Vagina (tissue), 2 donors: ENCODE data around the gene PTPRK.

Experiments
- CTCF ChIP-seq, 3 experiments: fragments of 450-650 bp in 2 of 3; fragments of 200-600 bp in 1 of 3; sonication (generic) in 1 of 3; IDR thresholded peaks; one replicate each; pipeline ENCODE4 v1.5.1; 2017 to 2019; ENCODE audit warnings: antibody characterized with exemption in 3 of 3, mild to moderate bottlenecking in 2 of 3, moderate library complexity in 2 of 3
- POLR2A ChIP-seq, 2 donors: fragments of 450-650 bp; IDR thresholded peaks; one replicate each; pipeline ENCODE4 v1.6.1; 2017; ENCODE audit warnings: antibody characterized with exemption in 2 of 2, mild to moderate bottlenecking in 2 of 2, moderate library complexity in 2 of 2
- POLR2AphosphoS5 ChIP-seq, 2 donors: sonication (generic); formaldehyde crosslinking; IDR thresholded peaks; one replicate each; pipeline ENCODE4 v1.9.0; 2017; ENCODE audit warnings: antibody characterized with exemption in 2 of 2, mild to moderate bottlenecking in 2 of 2, low read depth in 1 of 2; ENCODE audit not compliant: insufficient read depth in 1 of 2

GRCh38 chr6:128129679-128130078, 390.7 kb downstream of the PTPRK start:
- TF ChIP-seq CTCF (IDR thresholded peaks at IDR 0.05) = no peak
- TF ChIP-seq POLR2AphosphoS5 (IDR thresholded peaks at IDR 0.05; ENCODE audit: insufficient read depth in 1 of 2, low read depth in 1 of 2) = no peak
- TF ChIP-seq POLR2A (IDR thresholded peaks at IDR 0.05) = no peak
